ENCODE results near the gene ID3.

The ID3 gene

GRCh38 chr1:23559136-23559984 lies at the start of gene ID3:
ID3 (minus strand) TSS chr1:23559501; CDS start chr1:23559426, 75 bp downstream.
- DNase-seq, result peak; percentile 92

- DNase-seq, result no peak
Observed at GRCh38 chr1:23607944-23608343, 48.6 kb upstream of the ID3 start.

- DNase-seq, result no peak
Observed at GRCh38 chr1:23601968-23602876, 42.9 kb upstream of the ID3 start.

GRCh38 chr1:23601135-23601967 lies 42.0 kb upstream of the ID3 start:
- no peak for DNase-seq

GRCh38 chr1:23600283-23600682 lies 41.0 kb upstream of the ID3 start:
- DNase-seq, result no peak

GRCh38 chr1:23599125-23599524 lies 39.8 kb upstream of the ID3 start:
- DNase-seq, result no peak

- no peak for DNase-seq
Observed at GRCh38 chr1:23598424-23598823, 39.1 kb upstream of the ID3 start.

- DNase-seq, result peak; percentile 73
Observed at GRCh38 chr1:23597635-23598388, 38.5 kb upstream of the ID3 start.

- DNase-seq, result no peak
Observed at GRCh38 chr1:23596382-23597358, 37.4 kb upstream of the ID3 start.

- DNase-seq, result no peak
Observed at GRCh38 chr1:23594927-23595353, 35.6 kb upstream of the ID3 start.

- no peak for DNase-seq
Observed at GRCh38 chr1:23594149-23594907, 35.0 kb upstream of the ID3 start.

- peak; percentile 89 for DNase-seq
Observed at GRCh38 chr1:23593556-23594148, 34.4 kb upstream of the ID3 start.

GRCh38 chr1:23593042-23593521 lies 33.8 kb upstream of the ID3 start:
- peak; percentile 87 for DNase-seq

GRCh38 chr1:23592209-23592892 lies 33.0 kb upstream of the ID3 start:
- DNase-seq, result peak; percentile 94

GRCh38 chr1:23591460-23592208 lies 32.3 kb upstream of the ID3 start:
- no peak for DNase-seq

- peak; percentile 34 for DNase-seq
Observed at GRCh38 chr1:23590058-23590783, 30.9 kb upstream of the ID3 start.

- DNase-seq, result no peak
Observed at GRCh38 chr1:23589585-23589986, 30.3 kb upstream of the ID3 start.
